ENCODE measurements around the gene PRR5L.

DNA sequence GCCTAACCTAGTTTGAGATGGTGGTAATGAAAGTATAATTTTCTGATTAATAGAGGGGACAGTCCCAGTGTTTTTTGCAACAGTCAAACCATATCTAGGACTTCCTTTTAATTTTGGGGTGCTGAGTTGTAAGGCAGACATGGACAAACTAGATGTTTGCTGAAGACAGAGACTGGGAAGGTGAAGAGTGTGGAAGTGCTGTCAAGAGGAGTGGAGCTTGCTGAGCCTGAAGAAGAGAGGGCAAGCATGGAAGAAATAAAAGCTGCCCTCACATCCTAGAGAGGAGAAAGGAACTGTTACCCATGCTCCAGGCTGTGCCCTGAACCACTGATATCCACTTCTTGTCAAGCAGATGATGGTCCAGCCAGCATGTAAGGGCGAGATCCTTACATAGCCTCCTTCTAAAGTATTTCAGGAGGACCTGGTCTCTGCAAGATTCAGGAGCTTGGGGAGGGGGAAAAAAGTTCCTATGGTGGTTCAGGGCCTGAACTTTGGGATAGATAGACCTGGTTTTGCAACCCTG is 51.4 kb downstream of the PRR5L start:
- TF ChIP-seq POLR2AphosphoS5 (IDR thresholded peaks at IDR 0.05; ENCODE audit: low read depth, low read length) (no peak), TAF1 (IDR thresholded peaks at IDR 0.05; ENCODE audit: borderline replicate concordance, low read depth, low read length) (no peak)
